GM12872 (cell line): ENCODE results near the gene ERMARD.

Source experiments
- CTCF ChIP-seq: IDR thresholded peaks from 3 replicates; pipeline ENCODE4 v1.5.1; 2011; ENCODE audit warnings: low read depth, mild to moderate bottlenecking, low read length, moderate library complexity; ENCODE audit not compliant: insufficient read depth

ERMARD gene

GRCh38 chr6:169785566-169785965 is 34.1 kb downstream of the ERMARD start:
- no peak for TF ChIP-seq CTCF

DNA sequence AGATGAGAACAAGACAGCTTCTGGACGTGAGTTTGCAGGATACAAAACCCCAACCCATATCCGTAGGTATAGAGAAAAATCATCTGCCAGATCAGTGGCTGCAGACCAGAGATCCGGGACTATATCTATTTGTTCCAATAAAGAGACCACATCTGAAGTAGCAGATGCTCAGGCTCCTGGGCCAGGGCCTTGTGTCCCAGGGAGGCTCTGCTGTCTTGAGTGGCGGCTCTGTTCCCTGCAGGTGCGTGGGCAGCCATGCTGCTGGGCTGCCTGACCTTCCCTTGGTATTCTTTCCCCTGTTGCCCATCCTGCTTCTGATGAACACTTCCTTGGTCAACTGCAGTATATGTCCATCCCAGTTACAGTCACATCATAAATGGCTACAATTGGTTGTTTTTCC is 34.9 kb downstream of the ERMARD start:
- no peak for TF ChIP-seq CTCF

- TF ChIP-seq CTCF: no peak
Observed at GRCh38 chr6:169787797-169788196, 36.4 kb downstream of the ERMARD start.

DNA sequence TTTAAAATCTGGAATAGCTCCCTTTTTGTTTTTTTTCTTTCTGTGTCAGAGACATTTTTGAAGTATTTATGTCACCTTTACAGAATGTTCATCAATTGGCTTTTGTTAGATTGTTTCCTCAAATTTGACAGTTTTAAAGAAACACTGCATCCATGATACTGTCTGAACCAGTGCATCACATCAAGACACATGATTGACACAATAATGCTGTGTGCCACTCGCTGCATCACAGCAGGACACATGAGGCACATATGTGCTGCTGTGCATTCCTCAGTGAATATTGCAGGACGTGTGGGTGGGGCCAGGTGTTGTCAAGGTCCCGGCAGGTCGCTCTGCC is 37.4 kb downstream of the ERMARD start:
- TF ChIP-seq CTCF: no peak

DNA sequence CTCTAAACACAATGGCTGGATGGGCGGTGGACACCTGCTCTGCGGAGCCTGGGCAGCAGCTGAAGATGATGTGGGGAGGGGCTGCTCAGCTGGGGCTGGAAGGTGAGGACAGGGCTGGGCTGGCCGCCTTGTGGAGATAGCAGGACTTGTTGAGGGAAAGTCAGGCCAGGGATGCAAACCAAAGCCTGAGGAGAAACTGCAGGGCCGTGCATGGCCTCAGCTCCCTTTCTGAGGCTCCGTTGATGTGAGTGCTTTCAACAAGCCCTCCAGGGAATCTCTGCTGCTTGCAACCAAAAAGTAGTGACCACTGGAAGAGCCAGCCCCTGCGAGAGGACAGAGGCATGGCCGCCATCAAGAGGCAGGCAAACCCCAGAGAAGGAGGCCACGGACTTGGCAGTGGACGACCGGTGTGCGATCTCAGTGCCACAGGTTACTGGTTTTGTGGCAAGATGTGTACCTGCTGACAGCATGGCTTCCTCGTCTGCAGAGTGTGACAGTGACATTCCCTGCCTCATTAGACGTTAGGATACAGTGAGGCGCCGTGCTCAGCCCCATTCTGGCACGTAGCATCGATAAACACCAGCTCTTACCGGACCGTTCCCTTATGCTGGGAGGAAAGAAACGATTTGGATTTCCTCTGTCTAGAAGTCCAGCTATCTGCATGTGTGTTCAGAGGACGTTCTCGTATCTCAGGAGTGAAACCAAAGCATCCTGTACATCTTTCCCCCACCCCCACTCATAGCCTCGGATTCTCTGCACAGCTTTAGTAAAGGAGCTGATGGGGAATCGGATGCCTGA is 37.9 kb downstream of the ERMARD start:
- no peak for TF ChIP-seq CTCF

GRCh38 chr6:169789944-169790927 is 38.8 kb downstream of the ERMARD start:
- TF ChIP-seq CTCF: peak; percentile 94

DNA sequence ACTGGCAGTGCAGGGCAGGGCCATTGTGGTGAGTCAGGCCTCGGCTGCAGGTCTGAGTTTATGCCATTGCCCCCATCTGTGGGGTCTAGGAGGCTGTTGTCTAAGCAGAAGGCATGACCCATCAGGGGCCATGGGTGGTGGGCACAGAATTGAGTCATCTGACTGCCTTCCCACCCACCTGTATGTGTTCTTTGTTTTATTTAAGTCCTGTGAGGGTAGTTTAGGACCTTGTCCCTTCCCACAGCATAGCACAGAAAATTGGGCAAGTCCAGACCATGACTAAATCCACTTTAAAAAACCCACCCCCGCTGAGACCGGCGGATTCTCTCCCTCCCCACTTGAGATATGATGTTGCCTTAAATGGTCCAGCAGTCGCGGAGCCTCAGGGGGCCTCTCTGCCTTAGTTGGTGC is 40.3 kb downstream of the ERMARD start:
- no peak for TF ChIP-seq CTCF
